Left lung (tissue), 10 donors: ENCODE results near the gene HSPB9. TPM values are rescaled to one million over a fixed set of nuclear protein-coding genes. Genes with fewer than 3 reads are reported as not detected.

Experiments
- ATAC-seq: fragments of 200-7000 bp; cut with Tn5 transposase; one replicate; pipeline ENCODE4 v1.9.1; 2020; ENCODE audit warnings: moderate library complexity
- DNase-seq, 4 donors: peaks; one replicate each; pipeline ENCODE4 v3.0.0-alpha.2; 2013 to 2020
- H3K27ac ChIP-seq, 2 donors: fragments of 200-600 bp; sonication (generic) in 1 of 2; one replicate each; pipeline versions ENCODE4 v1.5.0 to v1.8.0; 2020 to 2021
- H3K27me3 ChIP-seq, 2 donors: fragments of 200-600 bp; sonication (generic) in 1 of 2; one replicate each; pipeline versions ENCODE4 v1.5.0 to v1.8.0; 2020 to 2021
- H3K36me3 ChIP-seq, 2 donors: fragments of 200-600 bp; sonication (generic) in 1 of 2; one replicate each; pipeline versions ENCODE4 v1.5.0 to v1.8.0; 2020 to 2021
- H3K4me1 ChIP-seq, 2 donors: fragments of 200-600 bp; one replicate each; pipeline ENCODE4 v1.8.0; 2021
- H3K4me3 ChIP-seq, 2 donors: fragments of 200-600 bp; sonication (generic) in 1 of 2; one replicate each; pipeline versions ENCODE4 v1.5.0 to v1.8.0; 2020 to 2021; ENCODE audit warnings: mild to moderate bottlenecking in 1 of 2
- H3K9me3 ChIP-seq, 2 donors: fragments of 200-600 bp; sonication (generic) in 1 of 2; one replicate each; pipeline versions ENCODE4 v1.5.0 to v1.8.0; 2020 to 2021
- intact Hi-C, 2 donors: fragments of 100-400 bp; cut with DNase I; formaldehyde crosslinking; loops; one replicate each; pipeline versions ENCODE4 v1.11.2 to v1.14.2; 2022
- polyA plus RNA-seq, 6 donors: library from polyadenylated mRNA; unstranded; fragments of 120-200 nt; gene quantifications; one replicate each; pipeline ENCODE4 v1.2.1, GENCODE V29; 2013; ENCODE audit not compliant: insufficient read length in 6 of 6
- total RNA-seq, 2 donors: library from RNA; stranded (reverse); fragmentation: NEBNext Ultra II Directional; extraction: Animal tissue kit (Norgen Biotek cat#: 25700); gene quantifications; one replicate each; pipeline ENCODE4 v1.2.1, GENCODE V29; 2021
- TF ChIP-seq, protein P1 (sequence below), 2 donors: fragments of 200-600 bp; sonication (generic) in 1 of 2; IDR thresholded peaks; one replicate each; pipeline versions ENCODE4 v1.5.0 to v1.8.0; 2021; ENCODE audit warnings: antibody characterized with exemption in 2 of 2
- donor health status: DM: no; HTN: yes; CAD: no.
- donor health status: DM: no; HTN: no; CAD: no.

HSPB9 gene
- total and polyA plus RNA-seq, 8 donors, result 0.24 to 0.43 (median 0.36) TPM; not detected in 2

DNA sequence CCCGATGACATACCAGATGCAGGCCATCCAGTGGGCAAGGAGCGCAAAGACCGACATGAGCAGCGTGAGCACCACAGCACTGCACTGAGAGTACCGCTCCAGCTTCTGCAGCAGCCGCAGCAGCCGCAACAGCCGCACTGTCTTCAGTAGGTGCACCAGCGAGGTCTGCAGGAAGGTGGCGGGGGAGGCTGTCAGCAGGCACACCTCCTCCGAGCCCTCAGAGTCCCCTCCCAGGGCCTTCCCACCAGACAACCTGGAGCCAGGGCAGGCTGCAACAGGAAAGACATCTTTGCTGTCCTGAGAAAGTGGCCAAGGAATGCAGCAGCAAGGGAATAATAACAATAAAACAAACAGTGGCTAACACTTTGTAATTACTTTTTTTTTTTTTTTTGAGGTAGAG is 49.2 kb downstream of the HSPB9 start:
- no peak for ATAC-seq
- H3K36me3 ChIP-seq, result no peaks in the 10 kb centered on the region
- H3K27ac ChIP-seq, result no peak overlapping the region
- H3K4me1 ChIP-seq, result peaks cover 0 to 3% of the 10 kb centered on the region in 2 donors
- TF ChIP-seq, protein P1, sequence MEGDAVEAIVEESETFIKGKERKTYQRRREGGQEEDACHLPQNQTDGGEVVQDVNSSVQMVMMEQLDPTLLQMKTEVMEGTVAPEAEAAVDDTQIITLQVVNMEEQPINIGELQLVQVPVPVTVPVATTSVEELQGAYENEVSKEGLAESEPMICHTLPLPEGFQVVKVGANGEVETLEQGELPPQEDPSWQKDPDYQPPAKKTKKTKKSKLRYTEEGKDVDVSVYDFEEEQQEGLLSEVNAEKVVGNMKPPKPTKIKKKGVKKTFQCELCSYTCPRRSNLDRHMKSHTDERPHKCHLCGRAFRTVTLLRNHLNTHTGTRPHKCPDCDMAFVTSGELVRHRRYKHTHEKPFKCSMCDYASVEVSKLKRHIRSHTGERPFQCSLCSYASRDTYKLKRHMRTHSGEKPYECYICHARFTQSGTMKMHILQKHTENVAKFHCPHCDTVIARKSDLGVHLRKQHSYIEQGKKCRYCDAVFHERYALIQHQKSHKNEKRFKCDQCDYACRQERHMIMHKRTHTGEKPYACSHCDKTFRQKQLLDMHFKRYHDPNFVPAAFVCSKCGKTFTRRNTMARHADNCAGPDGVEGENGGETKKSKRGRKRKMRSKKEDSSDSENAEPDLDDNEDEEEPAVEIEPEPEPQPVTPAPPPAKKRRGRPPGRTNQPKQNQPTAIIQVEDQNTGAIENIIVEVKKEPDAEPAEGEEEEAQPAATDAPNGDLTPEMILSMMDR (IDR thresholded peaks at IDR 0.05), result no peak
- no peak overlapping the region for H3K4me3 ChIP-seq
- H3K9me3 ChIP-seq, result no peaks in the 10 kb centered on the region
- intact Hi-C loops, result no loop called here
- DNase-seq, result no peak
- no peaks in the 10 kb centered on the region for H3K27me3 ChIP-seq

Other genes starting within 250 kb of the HSPB9 start
- 100 to 1,000 TPM; 129 to 204 TPM for gene ACLY, start 203.9 kb upstream of the HSPB9 start, total RNA-seq
- gene ACLY, start 203.9 kb upstream of the HSPB9 start, polyA plus RNA-seq, result 100 to 1,000 TPM in 1 of 6 donors, 10 to 100 TPM in 5; 73.0 to 101 (median 81.8) TPM
- gene ODAD4, start 192.2 kb upstream of the HSPB9 start, total RNA-seq, result 1 to 10 TPM in 1 of 2 donors, under 1 TPM in 1; 0.73 to 3.2 TPM
- 1 to 10 TPM; 4.4 to 7.8 (median 6.7) TPM for gene ODAD4, start 192.2 kb upstream of the HSPB9 start, polyA plus RNA-seq
- gene CNP, start 156.0 kb upstream of the HSPB9 start, total RNA-seq, result 10 to 100 TPM; 61.5 to 64.9 TPM
- gene CNP, start 156.0 kb upstream of the HSPB9 start, polyA plus RNA-seq, result 10 to 100 TPM; 53.4 to 75.4 (median 62.6) TPM
- gene DNAJC7, start 105.4 kb upstream of the HSPB9 start, total RNA-seq, result 10 to 100 TPM; 62.1 to 82.0 TPM
- gene DNAJC7, start 105.4 kb upstream of the HSPB9 start, polyA plus RNA-seq, result 100 to 1,000 TPM; 131 to 161 (median 141) TPM
- 10 to 100 TPM; 29.6 to 32.3 TPM for gene NKIRAS2, start 102.7 kb upstream of the HSPB9 start, total RNA-seq
- 10 to 100 TPM; 43.0 to 50.1 (median 46.9) TPM for gene NKIRAS2, start 102.7 kb upstream of the HSPB9 start, polyA plus RNA-seq
- gene C17orf113, start 72.2 kb upstream of the HSPB9 start, total RNA-seq, result 1 to 10 TPM in 1 of 2 donors, under 1 TPM in 1; 0.58 to 1.2 TPM
- 1 to 10 TPM; 3.5 to 5.2 (median 4.5) TPM for gene C17orf113, start 72.2 kb upstream of the HSPB9 start, polyA plus RNA-seq
- under 1 TPM; 0.31 to 0.50 TPM for gene ZNF385C, start 24.3 kb upstream of the HSPB9 start, total RNA-seq
- 1 to 10 TPM; 2.5 to 3.8 (median 3.0) TPM for gene ZNF385C, start 24.3 kb upstream of the HSPB9 start, polyA plus RNA-seq
- gene DHX58, start 10.1 kb upstream of the HSPB9 start, total RNA-seq, result 10 to 100 TPM; 21.6 TPM
- 10 to 100 TPM; 15.4 to 22.4 (median 18.5) TPM for gene DHX58, start 10.1 kb upstream of the HSPB9 start, polyA plus RNA-seq
- 10 to 100 TPM; 39.9 to 46.8 TPM for gene KAT2A, start 1.4 kb upstream of the HSPB9 start, total RNA-seq
- 10 to 100 TPM; 57.2 to 77.6 (median 73.7) TPM for gene KAT2A, start 1.4 kb upstream of the HSPB9 start, polyA plus RNA-seq
- gene RAB5C, start 32.2 kb downstream of the HSPB9 start, total RNA-seq, result 100 to 1,000 TPM; 139 to 188 TPM
- gene RAB5C, start 32.2 kb downstream of the HSPB9 start, polyA plus RNA-seq, result 100 to 1,000 TPM in 3 of 6 donors, 10 to 100 TPM in 3; 86.9 to 117 (median 103) TPM
- under 1 TPM in 1 of 2 donors, not detected in 1; 0.16 TPM for gene KCNH4, start 58.3 kb downstream of the HSPB9 start, total RNA-seq
- gene KCNH4, start 58.3 kb downstream of the HSPB9 start, polyA plus RNA-seq, result under 1 TPM in 5 of 6 donors, not detected in 1; 0.03 to 0.06 (median 0.04) TPM
- not detected for gene HCRT, start 62.6 kb downstream of the HSPB9 start, total RNA-seq
- gene HCRT, start 62.6 kb downstream of the HSPB9 start, polyA plus RNA-seq, result not detected
- gene GHDC, start 71.7 kb downstream of the HSPB9 start, total RNA-seq, result 10 to 100 TPM; 22.5 to 25.8 TPM
- gene GHDC, start 71.7 kb downstream of the HSPB9 start, polyA plus RNA-seq, result 10 to 100 TPM; 16.0 to 20.5 (median 17.1) TPM
- gene STAT5B, start 153.6 kb downstream of the HSPB9 start, total RNA-seq, result 10 to 100 TPM; 41.5 to 70.9 TPM
- 10 to 100 TPM; 49.1 to 67.7 (median 57.4) TPM for gene STAT5B, start 153.6 kb downstream of the HSPB9 start, polyA plus RNA-seq
- gene STAT5A, start 165.7 kb downstream of the HSPB9 start, total RNA-seq, result 10 to 100 TPM; 29.3 to 47.4 TPM
- gene STAT5A, start 165.7 kb downstream of the HSPB9 start, polyA plus RNA-seq, result 10 to 100 TPM; 10.3 to 14.4 (median 11.1) TPM